ENCODE measurements around the gene MYBPC2.

MYBPC2 gene

GRCh38 chr19:50500753-50501151 lies 68.1 kb downstream of the MYBPC2 start:
- DNase-seq (ENCODE audit: low spot score), result no peak

- DNase-seq (ENCODE audit: low spot score), result no peak
These were observed 68.5 kb downstream of the MYBPC2 start for GRCh38 chr19:50501186-50501567.

- no peak for DNase-seq (ENCODE audit: low spot score)
These were observed 69.1 kb downstream of the MYBPC2 start for GRCh38 chr19:50501568-50502475.

- DNase-seq (ENCODE audit: low spot score), result no peak
These were observed 73.3 kb downstream of the MYBPC2 start for GRCh38 chr19:50505856-50506611.

- no peak for DNase-seq (ENCODE audit: low spot score)
These were observed 74.0 kb downstream of the MYBPC2 start for GRCh38 chr19:50506700-50507099.

GRCh38 chr19:50507376-50507775 lies 74.7 kb downstream of the MYBPC2 start:
- no peak for DNase-seq (ENCODE audit: low spot score)

GRCh38 chr19:50508843-50509190 lies 76.1 kb downstream of the MYBPC2 start:
- DNase-seq (ENCODE audit: low spot score), result no peak

- no peak for DNase-seq (ENCODE audit: low spot score)
These were observed 76.7 kb downstream of the MYBPC2 start for GRCh38 chr19:50509366-50509765.

- DNase-seq (ENCODE audit: low spot score), result no peak
These were observed 77.5 kb downstream of the MYBPC2 start for GRCh38 chr19:50510121-50510670.

- DNase-seq (ENCODE audit: low spot score), result no peak
These were observed 78.0 kb downstream of the MYBPC2 start for GRCh38 chr19:50510700-50511068.

GRCh38 chr19:50511069-50511822 lies 78.6 kb downstream of the MYBPC2 start, which contains the start of gene JOSD2:
TSS of gene JOSD2 (minus strand) at chr19:50511191. CDS start at chr19:50510431, 760 bp downstream.
- peak; percentile 98 for DNase-seq (ENCODE audit: low spot score)

- DNase-seq (ENCODE audit: low spot score), result no peak
These were observed 79.7 kb downstream of the MYBPC2 start for GRCh38 chr19:50512112-50512998.

GRCh38 chr19:50512999-50513745 lies 80.5 kb downstream of the MYBPC2 start:
- DNase-seq (ENCODE audit: low spot score), result no peak

GRCh38 chr19:50513746-50514345 lies 81.2 kb downstream of the MYBPC2 start, which contains the start of gene ASPDH:
TSS of gene ASPDH (minus strand) at chr19:50513913. CDS start at chr19:50513823, 90 bp downstream.
- DNase-seq (ENCODE audit: low spot score), result no peak

GRCh38 chr19:50514346-50515167 lies 81.9 kb downstream of the MYBPC2 start:
- DNase-seq (ENCODE audit: low spot score), result no peak

GRCh38 chr19:50515168-50515561 lies 82.5 kb downstream of the MYBPC2 start:
- DNase-seq (ENCODE audit: low spot score), result no peak
